DMS 273 treated with DMSO at 0.1 percent for 48 hours (cell line): ENCODE data around the gene NIPAL4.
A peak's percentile ranks its signal among the peaks of the same experiment; 100 is the strongest.

Experiments
- DNase-seq: peaks from one replicate; lab custom pipeline; 2025; lab: John Stamatoyannopoulos, UW

NIPAL4 gene

GRCh38 chr5:157486221-157486681 lies 26.2 kb downstream of the NIPAL4 start:
- no peak for DNase-seq

GRCh38 chr5:157486861-157487260 lies 26.8 kb downstream of the NIPAL4 start:
- no peak for DNase-seq

GRCh38 chr5:157487358-157487757 lies 27.3 kb downstream of the NIPAL4 start:
- no peak for DNase-seq

- no peak for DNase-seq
Measured at GRCh38 chr5:157491471-157491995, 31.5 kb downstream of the NIPAL4 start.

DNA sequence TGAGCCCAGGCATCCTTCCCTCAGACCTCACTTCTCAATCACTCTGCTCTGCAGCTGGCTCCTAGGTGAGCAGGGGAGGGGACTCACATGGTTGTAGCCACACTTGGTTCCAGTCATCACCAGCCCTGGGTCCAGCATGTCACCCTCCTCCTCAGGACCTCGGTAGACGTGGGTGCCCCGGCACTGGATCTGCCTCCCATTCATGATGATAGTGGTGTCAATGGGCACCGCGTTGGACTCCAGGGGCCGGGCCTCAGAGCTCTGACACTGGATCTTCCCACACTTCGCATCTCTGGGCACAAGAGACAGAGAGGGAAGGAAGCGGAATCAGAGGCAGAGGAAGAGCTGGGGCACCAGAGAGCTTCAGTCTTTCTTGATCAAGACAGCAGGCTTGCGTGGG lies 32.9 kb downstream of the NIPAL4 start:
- no peak for DNase-seq

GRCh38 chr5:157494178-157494832 lies 34.3 kb downstream of the NIPAL4 start:
- no peak for DNase-seq

GRCh38 chr5:157496864-157497263 lies 36.9 kb downstream of the NIPAL4 start:
- no peak for DNase-seq

DNA sequence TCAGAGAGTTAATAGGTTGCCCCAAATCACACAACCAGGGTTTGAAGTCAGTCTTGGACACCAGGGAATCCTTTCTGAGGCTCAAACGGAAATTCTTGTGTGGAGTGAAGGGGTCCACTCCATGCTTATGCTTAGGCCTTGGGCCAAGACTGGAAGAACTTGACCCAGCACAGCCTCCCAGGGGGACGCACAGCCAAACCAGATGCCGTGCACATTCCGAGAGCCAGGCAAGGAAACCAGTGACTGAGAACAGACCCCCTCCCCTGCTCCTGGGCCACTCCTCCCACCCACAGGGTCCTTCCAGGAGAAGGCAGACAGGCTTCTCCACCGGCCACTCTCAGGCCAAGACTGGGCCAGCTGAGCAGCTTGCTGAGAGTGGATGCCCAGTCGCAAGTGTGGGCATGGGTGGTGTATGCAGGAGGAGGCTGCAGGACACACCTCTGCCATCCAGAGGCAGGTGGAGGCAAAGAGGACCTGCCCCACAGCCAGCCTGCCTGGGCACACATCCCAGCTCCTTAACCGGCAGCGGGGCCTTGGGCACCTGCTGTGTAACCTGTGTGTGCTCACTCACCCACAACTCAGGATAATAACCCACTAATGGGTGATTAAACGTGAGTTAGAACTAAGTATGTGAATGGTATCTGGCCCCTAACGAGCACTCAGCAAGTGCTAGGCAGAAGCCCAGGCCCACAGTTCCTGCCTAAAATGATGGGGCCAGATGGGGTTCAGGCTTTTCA lies 38.0 kb downstream of the NIPAL4 start:
- DNase-seq, result no peak

GRCh38 chr5:157502143-157502647 lies 42.2 kb downstream of the NIPAL4 start:
- no peak for DNase-seq

- no peak for DNase-seq
Measured at GRCh38 chr5:157504053-157504452, 44.0 kb downstream of the NIPAL4 start.

- DNase-seq, result no peak
Measured at GRCh38 chr5:157505496-157505895, 45.5 kb downstream of the NIPAL4 start.

DNA sequence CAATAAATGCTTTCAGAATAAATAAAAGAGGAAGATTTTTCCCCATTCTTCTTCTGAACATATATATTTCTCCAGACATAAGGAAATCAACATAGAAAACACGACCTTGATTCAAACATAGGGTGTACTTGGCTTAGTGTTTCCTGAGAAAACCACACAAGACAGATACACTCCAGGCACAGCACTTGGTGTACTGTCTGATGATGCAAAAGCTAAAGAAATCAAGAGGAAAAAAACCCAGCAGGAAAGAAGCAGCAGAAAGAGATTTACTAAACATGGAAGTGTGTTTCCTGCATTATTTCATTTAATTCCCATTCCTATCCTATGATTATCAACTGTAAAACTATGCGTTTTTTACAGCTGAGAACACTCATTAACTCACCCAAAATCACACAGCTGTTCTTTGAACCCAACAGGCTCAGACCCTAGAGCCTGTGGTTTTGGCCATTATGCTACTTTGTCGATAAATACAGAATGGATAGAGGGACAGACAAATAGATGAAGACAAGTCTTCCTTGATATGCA lies 46.1 kb downstream of the NIPAL4 start:
- no peak for DNase-seq

- no peak for DNase-seq
Measured at GRCh38 chr5:157506981-157507780, 47.2 kb downstream of the NIPAL4 start.

GRCh38 chr5:157509093-157509492 lies 49.1 kb downstream of the NIPAL4 start:
- peak; percentile 28 for DNase-seq

DNA sequence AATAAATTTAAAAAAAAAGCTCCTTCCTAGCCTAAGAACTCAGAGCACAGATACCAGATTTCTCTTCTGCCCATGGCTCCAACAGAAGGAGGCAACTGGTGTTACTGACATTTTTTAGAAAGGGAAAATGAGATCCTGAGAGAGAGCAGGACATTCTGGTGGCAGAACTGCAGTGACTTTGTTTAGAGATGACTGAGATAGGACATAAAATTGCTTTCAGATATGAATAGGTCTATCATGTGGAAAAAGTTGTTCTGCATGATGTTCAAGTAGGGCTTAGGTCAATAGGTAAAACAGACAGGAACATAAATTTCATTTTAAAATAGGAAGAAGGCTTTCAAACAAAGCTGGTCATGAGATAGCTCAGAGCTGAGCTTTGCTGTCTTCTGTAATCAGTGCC lies 49.6 kb downstream of the NIPAL4 start:
- DNase-seq, result no peak

DNA sequence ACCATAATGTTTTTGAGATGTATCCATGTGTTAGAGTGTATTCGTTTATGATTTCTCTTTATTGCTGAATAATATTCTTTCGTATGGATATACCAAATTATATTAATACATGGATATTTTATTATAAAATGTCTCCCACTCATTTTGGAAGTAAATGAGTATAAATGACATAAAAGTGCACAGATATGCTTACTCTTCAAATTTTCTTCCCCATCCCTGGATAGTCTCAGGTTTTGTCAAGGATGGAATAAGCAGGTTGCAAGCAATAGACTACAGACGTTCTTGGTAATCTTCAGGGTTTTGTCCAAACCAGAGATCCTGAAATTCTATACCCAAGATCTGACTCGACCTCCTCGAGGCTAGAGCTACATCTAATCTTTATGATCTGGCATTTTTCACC lies 50.7 kb downstream of the NIPAL4 start:
- DNase-seq, result no peak

- peak; percentile 34 for DNase-seq
Measured at GRCh38 chr5:157511651-157512644, 51.9 kb downstream of the NIPAL4 start.

- no peak for DNase-seq
Measured at GRCh38 chr5:157513182-157513581, 53.2 kb downstream of the NIPAL4 start.

DNA sequence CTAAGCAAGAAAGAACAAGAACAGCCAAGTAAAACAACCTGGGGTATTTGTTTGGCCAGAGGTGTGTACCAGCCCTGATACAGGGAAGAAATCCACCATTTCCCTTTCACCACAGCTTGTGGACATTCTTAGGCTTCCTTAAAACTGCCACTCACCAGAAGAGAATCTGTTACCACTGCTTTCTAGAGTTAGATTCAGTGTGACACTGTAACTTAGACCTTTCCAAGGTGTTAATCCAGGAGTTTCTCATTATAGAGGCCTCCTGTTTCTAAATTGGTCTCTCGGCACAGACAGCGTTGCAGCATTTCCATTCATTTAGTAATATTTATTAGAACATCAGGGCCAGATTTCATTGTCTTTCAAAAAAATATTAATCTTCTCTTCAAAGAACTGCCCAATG lies 55.0 kb downstream of the NIPAL4 start:
- DNase-seq, result no peak

GRCh38 chr5:157516006-157516405 lies 56.0 kb downstream of the NIPAL4 start:
- DNase-seq, result no peak
